H1 (cell line): ENCODE results near the gene OR9G4.

Experiments used
- CTCF ChIP-seq, 3 experiments: IDR thresholded peaks; 1 replicate in 2 of 3; 2 replicates in 1 of 3; pipeline versions ENCODE4 v1.5.1 to v1.6.1; 2011; ENCODE audit warnings: low read length in 3 of 3, mild to moderate bottlenecking in 3 of 3, inconsistent platforms in 2 of 3, low read depth in 1 of 3, moderate library complexity in 1 of 3; ENCODE audit not compliant: insufficient read depth in 1 of 3; ENCODE audit errors: control extremely low read depth in 1 of 3
- EZH2 ChIP-seq: fragments of 200-600 bp; sonication (generic); IDR thresholded peaks from 2 replicates; pipeline ENCODE4 v1.7.1; 2012; ENCODE audit warnings: low read depth, mild to moderate bottlenecking, moderate library complexity, low read length, inconsistent platforms; ENCODE audit not compliant: severe bottlenecking
- KDM4A ChIP-seq: IDR thresholded peaks from one replicate; pipeline ENCODE4 v1.7.1; 2012; ENCODE audit warnings: low read depth, mild to moderate bottlenecking, moderate library complexity, low read length, inconsistent platforms; ENCODE audit not compliant: severe bottlenecking
- POLR2A ChIP-seq, 2 experiments: IDR thresholded peaks; 1 replicate in 1 of 2; 2 replicates in 1 of 2; pipeline ENCODE4 v1.6.1; 2011; ENCODE audit warnings: low read depth in 2 of 2, low read length in 2 of 2, mild to moderate bottlenecking in 2 of 2; ENCODE audit errors: control extremely low read depth in 1 of 2
- POLR2AphosphoS5 ChIP-seq: IDR thresholded peaks from 2 replicates; pipeline ENCODE4 v1.6.1; 2011; ENCODE audit warnings: low read depth, low read length
- RFX5 ChIP-seq: IDR thresholded peaks from 2 replicates; pipeline ENCODE4 v1.6.1; 2011; ENCODE audit warnings: low read depth, low read length, improper control_type of control experiment, borderline replicate concordance
- SIRT6 ChIP-seq: IDR thresholded peaks from one replicate; pipeline ENCODE4 v1.7.1; 2012; ENCODE audit warnings: low read length, inconsistent platforms
- TCF12 ChIP-seq: IDR thresholded peaks from 2 replicates; pipeline ENCODE4 v1.6.1; 2011; ENCODE audit warnings: low read depth, mild to moderate bottlenecking, low read length
- USF2 ChIP-seq: IDR thresholded peaks from 2 replicates; pipeline ENCODE4 v1.6.1; 2011; ENCODE audit warnings: low read length, improper control_type of control experiment
- YY1 ChIP-seq: IDR thresholded peaks from 2 replicates; pipeline ENCODE4 v1.6.1; 2011; ENCODE audit warnings: low read depth, mild to moderate bottlenecking, low read length

GRCh38 chr11:56764976-56765375, 16.5 kb upstream of the OR9G4 start:
- TF ChIP-seq SIRT6: no peak
- TF ChIP-seq TCF12: no peak
- no peak for TF ChIP-seq POLR2AphosphoS5
- no peak for TF ChIP-seq CTCF (IDR thresholded peaks at IDR 0.05; ENCODE audit: control extremely low read depth in 1 of 3, insufficient read depth in 1 of 3, low read depth in 1 of 3, low read length in 3 of 3)
- TF ChIP-seq RFX5: no peak
- no peak for TF ChIP-seq EZH2
- TF ChIP-seq KDM4A: no peak
- TF ChIP-seq USF2: no peak
- TF ChIP-seq POLR2A (IDR thresholded peaks at IDR 0.05; ENCODE audit: control extremely low read depth in 1 of 2, low read depth in 2 of 2, low read length in 2 of 2): no peak
- no peak for TF ChIP-seq YY1
